GM20431 (cell line): ENCODE data around the gene GPATCH8.

Experiments used
- in situ Hi-C: fragments of 300-500 bp; cut with MseI, MboI; formaldehyde crosslinking; loops from one replicate; pipeline ENCODE4 v1.15.0; 2020; ENCODE audit warnings: low sequenced_read_pairs; ENCODE audit not compliant: unreplicated experiment

Gene GPATCH8

DNA sequence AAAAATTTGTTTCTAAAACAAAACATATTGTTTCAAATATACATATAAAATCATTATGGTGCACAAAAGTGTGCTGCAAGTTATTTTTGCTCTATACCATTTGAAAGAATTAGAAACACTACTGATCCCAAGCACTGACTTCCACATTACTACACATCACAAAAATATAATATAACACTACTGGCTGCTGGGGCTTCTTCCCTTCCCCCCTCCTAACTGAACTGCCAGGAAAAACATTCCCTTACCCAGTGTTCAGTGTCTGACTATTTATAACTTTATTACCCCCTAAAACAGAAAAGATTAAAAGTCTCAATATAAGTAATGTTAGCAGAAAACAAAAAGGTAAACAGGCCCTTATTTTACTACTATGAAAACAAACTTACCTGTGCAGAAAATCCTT lies 36.9 kb downstream of the GPATCH8 start:
- in situ Hi-C loops: no loop called here

DNA sequence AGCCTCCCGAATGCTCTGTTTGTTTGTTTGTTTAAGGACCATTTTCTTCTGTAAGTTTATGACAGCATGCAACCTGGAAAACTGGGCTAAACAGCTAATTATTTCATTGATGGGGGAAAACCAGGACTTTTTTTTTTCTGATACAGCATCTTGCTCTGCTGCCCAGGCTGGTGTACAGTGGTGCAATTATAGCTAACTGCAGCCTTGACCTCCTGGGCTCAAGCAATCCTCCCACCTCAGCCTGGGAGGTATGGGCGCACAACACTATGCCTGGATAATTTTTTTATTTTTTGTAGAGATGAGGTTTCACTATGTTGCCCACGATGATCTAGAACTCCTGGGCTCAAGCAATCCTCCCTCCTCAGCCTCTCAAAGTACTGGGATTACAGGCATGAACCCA lies 37.3 kb downstream of the GPATCH8 start:
- in situ Hi-C loops: no loop called here

- in situ Hi-C loops: no loop called here
Observed at GRCh38 chr17:44465276-44465675, 37.9 kb downstream of the GPATCH8 start.

DNA sequence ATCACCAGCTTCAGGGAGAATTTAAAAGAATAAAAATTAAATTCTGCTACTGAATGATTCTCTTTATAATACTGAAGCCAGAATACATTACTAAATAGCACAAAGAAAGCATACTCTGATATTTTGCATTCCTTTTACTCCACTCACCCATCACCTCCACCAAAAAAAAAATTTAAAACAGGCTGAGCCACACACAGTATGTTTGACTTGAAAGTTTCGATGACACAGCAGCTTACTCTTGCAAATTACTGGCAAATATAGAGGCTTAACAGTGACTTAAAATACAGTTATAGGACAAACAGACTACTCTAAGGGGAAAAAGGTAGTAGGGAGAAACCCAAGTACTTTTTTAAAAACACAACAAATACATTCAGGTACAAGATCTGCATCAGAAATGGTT lies 39.2 kb downstream of the GPATCH8 start:
- in situ Hi-C loops: no loop called here

DNA sequence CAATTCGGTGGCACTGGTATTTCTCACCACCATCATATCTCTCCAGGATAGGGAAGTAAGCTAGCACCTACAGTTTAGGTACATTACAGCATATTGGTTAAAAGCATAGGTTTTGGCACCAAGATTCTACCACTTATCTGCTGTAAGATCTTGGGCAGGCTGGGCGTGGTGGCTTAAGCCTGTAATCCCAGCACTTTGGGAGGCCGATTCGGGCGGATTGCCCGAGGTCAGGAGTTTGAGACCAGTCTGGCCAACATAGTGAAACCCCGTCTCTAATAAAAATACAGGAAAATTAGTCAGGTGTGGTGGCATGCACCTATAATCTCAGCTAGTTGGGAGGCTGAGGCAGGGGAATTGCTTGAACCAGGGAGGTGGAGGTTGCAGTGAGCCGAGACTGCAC lies 51.4 kb downstream of the GPATCH8 start:
- in situ Hi-C loops: no loop called here

DNA sequence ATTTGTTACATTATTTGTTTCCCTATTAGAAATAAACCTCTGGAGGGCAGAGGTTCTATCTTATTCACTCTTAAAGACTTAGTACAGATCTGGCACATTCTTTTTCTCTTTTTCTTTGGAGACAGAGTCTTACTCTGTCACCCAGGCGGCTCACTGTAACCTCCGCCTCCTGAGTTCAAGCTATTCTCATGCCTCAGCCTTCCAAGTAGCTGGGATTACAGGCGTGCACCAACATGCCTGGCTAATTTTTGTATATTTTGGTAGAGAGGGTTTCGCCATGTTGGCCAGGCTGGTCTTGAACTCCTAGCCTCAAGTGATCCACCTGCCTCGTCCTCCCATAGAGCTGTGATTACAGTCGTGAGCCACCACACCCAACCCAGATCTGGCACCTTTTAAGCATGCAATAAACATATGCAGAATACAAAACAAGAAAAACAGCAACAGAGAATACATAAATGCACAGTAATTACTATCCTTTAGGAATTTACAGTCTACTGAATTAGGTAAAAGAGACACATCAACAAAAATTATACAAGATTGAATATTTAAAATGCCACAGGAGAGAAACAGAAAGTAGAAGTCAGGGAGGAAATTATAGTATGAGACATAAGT lies 52.1 kb downstream of the GPATCH8 start:
- in situ Hi-C loops: no loop called here

GRCh38 chr17:44448412-44448811 lies 54.8 kb downstream of the GPATCH8 start:
- in situ Hi-C loops: no loop called here

DNA sequence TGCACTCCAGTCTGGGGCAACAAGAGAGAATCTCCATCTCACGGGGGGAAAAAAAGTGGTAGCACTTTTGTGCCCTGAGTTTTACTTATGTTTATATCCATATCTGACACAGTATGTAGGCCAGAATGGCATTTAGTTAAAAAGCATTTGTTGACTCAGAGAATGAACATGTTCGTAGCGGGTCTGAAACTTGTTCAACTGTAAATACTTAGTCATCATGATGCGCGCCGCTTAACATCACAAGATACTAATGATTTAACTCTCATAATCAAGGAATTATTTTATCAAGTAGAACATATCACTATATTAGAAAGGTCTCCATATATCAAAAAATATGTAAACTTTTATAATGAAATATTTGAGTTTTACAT lies 58.5 kb downstream of the GPATCH8 start:
- in situ Hi-C loops: no loop called here

DNA sequence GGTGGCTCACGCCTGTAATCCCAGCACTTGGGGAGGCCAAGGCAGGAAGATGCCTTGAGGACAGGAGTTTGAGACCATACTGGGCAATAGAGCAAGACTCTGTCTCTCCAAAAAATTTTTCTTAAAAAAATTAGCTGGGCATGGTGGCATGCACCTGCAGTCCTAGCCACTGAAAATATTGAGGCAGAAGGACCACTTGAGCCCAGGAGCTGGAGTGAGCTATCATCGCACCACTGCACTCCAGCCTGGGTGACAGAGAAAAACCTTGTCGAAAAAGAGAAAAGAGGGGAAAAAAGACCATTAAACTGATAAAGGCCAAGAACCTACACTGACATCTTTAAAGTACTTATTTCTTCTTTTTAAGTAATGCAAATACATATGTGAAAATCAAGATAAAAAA lies 60.4 kb downstream of the GPATCH8 start:
- in situ Hi-C loops: no loop called here

GRCh38 chr17:44439168-44439567 lies 64.0 kb downstream of the GPATCH8 start:
- in situ Hi-C loops: no loop called here

DNA sequence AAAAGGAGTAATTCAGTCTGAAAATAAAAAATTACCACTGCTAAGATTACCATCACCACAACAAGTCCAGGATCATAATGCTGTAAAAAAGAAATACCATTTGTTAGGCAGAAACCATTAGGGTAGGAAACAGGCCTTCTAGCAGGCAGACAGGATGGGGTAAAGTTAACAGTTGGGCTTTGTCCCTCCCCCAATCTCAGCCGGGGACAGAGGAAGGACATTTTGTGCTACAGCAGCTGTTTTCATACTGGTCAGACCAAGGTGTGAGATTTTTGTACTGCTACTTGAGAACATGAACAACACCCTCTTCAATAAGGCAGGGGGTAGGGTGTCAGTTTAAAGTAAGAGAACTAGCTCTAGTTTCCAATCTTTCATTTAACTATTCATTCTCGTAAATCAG lies 64.6 kb downstream of the GPATCH8 start:
- in situ Hi-C loops: no loop called here

DNA sequence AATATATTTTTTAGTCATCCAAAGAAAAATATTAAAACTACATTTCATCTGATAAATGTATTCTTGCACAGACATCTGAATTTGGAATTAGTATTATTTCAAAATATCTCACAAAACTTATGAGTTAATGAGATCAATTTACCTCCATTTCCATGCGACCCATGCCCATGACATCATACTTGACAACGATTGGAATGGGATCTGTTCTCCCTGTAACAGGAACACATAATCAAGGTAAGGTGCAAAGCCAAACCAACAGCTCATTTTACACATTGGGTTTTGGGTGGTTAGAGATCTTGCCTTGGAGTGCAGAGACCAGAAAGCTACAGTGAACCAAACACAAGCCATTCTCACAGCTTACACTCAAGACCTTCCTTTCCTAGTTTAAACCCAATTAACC lies 66.9 kb downstream of the GPATCH8 start:
- in situ Hi-C loops: no loop called here

- in situ Hi-C loops: no loop called here
Observed at GRCh38 chr17:44432254-44433157, 70.7 kb downstream of the GPATCH8 start.

- in situ Hi-C loops: no loop called here
Observed at GRCh38 chr17:44424828-44425461, 78.3 kb downstream of the GPATCH8 start.

DNA sequence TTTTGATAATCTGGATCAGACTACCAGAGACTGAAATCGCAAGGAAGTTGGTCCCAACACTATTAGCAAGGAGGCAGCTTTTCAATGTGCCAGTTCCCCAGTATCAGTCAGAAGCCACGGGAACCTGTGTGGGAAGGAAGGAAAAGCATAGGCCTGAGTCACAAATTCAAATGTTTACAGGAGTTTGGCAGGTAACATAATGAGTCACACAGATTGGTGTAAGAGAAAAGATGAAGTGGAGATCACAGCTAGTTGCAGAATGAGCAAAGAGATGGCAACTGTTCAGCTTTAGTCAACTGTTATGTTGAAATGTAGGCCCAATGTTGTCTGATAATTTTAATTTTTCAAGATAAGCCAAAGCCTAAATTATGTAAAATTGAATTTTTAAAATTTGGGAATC lies 85.7 kb downstream of the GPATCH8 start:
- in situ Hi-C loops: no loop called here

DNA sequence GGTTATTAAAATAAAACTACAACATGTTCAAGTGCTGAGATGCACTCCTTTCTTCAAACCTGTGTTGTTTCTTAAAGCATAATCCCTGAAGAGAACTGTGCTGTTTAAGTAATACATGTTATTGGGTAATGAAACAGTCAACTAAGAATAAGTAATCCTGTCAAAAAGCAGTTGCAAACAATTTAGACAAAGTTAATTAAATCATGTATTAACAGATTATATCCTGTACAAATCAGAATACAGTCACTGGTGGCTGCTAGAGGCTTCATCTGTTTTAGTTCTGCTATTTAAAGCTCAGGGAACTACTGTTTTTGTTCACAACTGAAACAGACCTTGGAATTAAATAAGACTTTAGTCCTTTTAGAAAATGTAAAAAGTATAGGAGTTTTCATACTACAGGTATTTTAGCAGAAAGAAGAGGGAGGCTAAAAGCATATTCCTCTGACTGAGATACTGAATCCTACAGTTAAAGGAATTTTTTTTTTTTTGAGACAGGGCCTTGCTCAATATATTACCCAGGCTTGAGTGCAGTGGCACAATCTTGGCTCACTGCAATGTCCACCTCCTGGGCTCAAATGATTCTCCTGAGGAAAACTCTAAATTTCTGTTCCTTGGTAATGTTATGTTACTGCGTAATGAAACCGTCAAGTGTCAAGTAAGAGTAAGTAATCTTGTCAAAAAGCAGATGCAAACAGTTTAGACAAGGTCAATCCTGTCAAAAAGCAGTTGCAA lies 86.5 kb downstream of the GPATCH8 start:
- in situ Hi-C loops: no loop called here

- in situ Hi-C loops: no loop called here
Observed at GRCh38 chr17:44414394-44415155, 88.6 kb downstream of the GPATCH8 start.

- in situ Hi-C loops: no loop called here
Observed at GRCh38 chr17:44409309-44410028, 93.7 kb downstream of the GPATCH8 start.

GRCh38 chr17:44408786-44409185 lies 94.4 kb downstream of the GPATCH8 start:
- in situ Hi-C loops: no loop called here
